NCI-H128 (cell line): ENCODE measurements around the gene ODF4.
"Not testable (repeated sequence)": the region's sequence is repeated elsewhere in the genome, so short reads cannot be mapped to it uniquely, and the experiment has no call there.

Source experiments
- DNase-seq: peaks from one replicate; lab custom pipeline; 2025; ENCODE audit not compliant: unreplicated experiment; lab: John Stamatoyannopoulos, UW

Gene ODF4

DNA sequence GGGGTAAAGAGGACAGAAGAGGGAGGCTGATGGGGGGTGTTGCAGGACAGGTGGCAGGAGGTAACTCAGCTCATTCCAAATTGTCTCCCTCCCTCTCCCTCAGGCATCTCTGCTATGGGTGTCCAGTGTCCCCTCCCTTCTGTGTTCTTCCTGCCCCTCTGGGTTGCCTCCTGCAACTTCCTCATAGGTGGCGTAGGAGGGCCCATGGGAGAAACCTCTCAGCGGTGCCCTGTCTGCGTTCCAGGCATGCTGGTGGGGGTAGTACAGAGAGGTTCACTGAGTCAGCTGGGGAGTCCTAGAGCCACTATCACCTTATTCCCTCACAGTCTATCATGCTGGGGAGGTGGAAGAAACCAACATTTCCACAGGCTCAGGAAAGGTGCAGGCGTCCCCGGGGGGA is 14.7 kb upstream of the ODF4 start:
- no peak for DNase-seq

DNA sequence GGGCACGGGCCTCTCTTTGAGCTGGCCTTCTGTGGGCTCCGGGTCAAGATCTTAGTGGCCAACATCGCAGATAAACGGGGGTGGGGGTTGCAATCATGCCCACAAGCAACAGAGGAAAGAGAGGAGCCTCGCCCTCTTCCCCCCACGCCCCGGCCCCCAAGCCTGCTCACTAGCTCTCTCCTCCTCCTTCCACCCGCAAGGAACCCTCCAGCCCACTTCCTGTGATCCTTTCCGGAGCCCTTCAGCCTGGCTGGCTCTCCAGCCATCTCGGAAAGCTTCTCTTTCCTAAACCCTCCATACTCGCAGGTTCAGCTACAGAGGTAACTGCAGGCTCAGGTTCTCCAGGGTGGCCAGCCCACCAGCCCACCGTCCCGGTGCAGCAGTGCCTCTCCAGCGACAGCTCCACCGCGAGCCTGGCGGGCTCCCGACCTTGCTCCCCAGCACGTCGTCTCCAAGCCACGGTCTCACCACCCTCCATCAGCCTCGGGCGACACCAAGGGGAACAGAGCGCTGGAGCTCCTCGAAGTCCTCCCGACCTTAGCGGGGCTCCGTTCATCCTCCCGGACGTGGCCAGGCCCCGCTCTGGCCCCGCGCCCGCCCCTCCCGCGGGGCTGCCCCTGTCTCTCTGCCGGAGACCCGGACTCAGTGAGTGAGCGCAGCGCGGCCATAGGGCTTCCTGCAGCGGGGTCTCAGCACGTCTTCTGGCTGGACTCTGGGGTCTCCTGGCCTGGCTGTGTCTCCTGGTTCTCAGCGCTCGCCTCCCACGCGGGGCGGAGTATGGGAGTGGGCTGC is 12.9 kb upstream of the ODF4 start:
- DNase-seq: no peak

DNA sequence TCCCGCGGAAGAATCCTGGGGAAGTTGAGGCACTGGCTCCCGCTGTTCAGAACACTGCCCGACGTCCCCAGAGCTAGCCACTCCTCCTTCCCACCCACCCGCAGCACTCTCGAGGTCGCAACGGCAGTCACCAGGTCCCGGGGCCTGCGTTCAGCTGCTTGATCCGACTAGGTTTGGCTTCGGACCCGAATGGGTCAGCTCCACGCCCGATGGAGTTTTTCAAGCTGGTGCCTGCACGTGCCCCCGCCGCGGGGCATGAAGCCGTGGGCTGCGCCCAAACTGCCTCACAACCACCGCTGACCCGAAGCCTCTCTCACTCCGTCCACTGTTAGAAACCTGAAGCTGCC is 12.4 kb upstream of the ODF4 start:
- no peak for DNase-seq

DNA sequence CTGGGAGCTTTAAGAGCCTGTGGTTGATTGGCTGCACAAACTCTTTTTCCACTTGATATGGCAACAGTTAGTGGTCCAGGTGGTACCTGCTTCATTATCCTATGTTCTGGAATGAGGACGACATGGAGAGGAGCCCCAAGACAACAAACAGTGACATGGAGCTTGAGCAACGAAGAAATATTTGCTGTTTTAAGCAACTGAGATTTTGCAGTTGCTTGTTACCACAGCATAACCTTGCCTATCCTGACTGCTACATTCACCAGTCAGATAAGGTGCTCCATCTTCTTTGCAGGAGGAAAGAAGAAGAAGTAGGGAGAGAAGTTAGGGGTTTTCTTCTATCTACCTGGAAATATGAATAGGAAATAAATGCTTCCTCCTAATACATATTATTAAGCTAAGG is 7.5 kb upstream of the ODF4 start:
- no peak for DNase-seq

DNA sequence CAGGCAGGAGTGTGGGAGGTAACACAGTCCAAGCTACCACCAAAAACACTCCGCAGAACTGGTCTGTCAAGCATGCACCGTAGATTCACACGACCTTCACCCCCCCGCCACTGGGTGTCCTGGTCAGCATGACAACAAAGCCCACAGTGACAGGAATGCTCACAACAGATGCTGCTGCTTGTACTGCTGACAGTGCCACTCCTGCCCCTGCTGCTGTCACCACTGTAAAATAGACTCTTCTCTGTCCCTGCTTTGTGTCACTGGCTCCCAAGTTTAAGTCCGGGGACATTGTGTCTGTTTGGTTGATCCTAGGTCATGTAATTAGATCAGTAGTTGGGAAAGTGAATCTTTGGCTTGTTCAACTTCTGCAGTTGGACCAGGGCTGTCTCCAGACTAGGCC is 7.0 kb upstream of the ODF4 start:
- no peak for DNase-seq

DNA sequence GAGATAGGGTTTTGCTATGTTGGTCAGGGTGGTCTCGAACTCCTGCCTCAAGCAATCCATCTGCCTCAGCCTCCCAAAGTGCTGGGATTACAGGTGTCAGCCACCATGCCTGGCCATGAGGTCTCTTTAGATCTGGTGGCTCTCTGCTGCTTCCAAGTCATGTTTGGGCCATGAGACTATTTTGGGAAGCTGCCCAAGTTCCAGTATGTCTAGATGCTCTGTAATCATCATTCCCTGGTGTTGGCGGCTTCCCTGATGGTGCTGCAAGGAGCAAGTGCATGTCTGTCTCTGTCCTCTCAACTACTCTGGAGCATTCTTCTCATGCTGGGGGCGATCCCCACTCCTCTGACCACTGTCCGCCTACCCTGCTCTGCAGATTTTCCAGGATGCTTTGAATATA is 6.4 kb upstream of the ODF4 start:
- DNase-seq: no peak

DNA sequence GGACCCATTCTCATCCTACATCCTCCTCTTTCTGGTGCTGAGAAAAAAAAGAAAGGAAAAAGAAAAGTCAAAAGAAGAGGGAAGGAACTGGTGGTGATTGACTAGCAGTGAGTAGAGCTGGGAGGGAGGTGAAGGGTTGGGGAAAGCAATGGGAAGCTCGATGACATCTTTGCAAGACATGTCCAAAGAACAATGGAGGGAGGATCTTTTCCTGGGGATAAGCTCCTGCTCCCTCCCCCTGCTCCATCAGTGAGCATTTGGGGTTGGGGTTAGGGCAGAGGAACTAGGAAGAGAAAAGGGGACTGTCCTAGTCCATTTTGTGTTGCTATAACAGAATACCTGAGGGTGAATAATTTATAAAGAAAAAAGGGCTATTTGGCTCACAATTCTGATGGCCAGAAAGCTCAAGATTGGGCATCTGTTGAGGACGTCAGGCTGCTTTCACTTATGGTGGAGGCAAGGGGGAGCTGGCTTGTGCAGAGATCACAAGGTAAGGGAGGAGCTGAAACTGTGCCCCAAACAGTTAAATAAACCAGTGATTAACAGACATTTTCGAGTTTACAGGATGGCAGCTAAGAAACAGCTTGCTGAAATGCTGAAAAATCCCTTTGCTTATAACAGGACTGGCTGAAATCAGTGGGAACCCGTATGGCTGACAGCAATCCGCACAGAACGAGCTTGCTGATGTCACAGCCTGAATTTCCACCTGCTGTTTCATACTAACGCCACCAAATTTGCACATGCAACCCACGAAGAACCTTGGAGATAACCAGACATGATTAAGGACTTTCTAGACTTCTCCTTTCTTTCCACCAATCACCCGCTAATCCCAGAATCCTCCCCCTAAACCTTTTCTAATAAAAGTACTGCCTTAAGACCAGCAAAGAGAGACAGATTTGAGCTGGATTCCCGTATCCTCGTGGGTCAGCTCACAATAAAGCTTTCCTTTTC is 1.6 kb upstream of the ODF4 start:
- DNase-seq: no peak

DNA sequence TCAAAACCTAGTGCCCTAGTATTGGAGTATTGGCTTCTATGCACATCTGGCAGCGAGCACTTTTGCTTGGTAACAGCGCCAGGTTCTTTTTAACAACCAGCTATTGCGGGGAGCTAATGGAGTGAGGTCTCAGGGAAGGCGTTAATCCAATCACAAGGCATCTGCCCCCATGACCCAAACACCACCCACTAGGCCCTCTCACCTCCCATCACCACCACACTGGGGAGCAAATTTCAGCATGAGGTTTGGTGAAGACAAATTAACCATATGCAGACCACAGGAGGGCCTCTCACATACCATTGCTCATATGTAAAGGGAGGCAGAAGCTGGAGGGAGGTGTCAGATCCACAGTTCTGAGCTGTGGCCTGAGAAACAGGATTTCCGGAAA is 893 bp upstream of the ODF4 start:
- DNase-seq: no peak

DNA sequence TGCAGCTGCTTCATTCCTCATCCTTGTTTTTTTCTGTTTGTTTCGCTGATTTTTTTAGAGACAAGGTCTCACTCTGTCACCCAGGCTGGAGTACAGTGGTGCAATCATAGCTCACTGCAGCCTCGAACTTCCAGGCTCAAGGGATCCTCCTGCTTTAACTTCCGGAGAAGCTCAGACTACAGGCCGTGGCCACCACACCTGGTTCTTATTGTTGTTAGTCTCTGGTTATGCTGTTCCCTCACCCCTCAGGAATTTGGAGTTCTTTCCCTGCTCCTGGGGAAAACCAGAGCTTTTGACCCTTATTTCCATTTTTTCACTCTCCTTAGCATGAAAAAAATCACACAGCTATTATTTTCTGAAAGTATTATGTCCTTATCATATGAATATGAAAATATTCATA is 1.8 kb downstream of the ODF4 start:
- no peak for DNase-seq

DNA sequence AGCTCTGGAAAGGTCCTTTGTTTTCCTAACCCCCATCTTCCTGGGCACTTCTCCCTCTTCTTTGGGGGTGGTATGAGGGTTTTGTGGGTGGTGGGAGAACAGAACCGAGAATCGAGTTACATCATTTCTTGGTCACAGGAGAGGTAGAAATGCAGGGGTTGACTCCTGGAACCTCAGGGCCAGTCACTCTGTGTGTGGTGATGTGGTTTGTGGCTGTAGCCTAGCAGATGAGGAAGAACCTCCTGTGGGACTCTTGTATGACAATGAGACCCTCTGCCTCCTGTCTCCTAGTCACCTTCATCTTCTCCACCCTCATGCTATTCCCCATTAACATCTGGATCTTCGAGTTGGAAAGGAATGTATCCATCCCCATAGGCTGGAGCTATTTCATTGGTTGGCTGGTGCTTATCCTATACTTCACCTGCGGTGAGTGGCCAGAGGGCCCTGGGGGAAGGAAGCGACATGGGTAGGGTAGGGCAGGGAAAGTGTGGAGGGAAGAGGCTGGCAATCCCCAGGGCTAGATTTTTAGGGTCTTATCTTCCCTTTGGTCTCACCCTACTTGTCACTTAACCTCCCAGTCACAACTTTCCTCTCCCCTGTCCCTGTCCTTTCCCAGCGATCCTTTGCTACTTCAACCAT is 5.5 kb downstream of the ODF4 start:
- DNase-seq: no peak

DNA sequence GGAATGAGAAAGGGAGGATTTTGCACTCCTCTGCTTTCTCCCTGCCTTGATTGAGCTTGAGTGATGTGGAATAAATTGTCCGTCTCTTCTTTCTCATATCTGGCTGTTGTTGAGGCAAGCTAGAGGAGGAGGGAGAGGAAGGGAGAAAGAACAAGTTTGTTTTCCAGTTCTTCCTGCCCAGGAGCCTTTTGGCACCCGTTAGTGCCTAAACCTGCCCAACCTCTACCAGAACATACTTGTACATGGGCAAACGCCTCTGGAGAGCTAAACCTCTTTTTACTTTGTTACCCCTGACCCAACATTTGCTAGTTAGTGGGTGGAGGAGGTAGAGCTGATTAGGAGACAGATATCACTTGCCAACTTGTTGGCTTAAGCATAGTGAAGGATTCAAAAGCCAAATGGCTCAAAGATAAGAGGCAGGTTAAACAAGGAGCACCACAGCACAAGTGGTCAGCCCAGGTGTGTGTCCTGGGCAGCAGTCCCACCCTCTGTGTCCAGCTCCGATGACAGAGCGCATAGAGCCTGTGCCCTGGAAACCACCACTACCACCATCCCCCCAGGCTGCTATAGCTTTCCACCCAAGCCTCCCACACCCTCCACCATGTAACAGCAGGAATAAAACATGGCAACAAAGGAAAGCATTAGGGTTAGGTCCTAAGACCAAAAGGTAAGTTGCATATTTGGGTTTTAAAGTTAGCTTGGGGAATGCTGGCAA is 6.5 kb downstream of the ODF4 start:
- DNase-seq: no peak

DNA sequence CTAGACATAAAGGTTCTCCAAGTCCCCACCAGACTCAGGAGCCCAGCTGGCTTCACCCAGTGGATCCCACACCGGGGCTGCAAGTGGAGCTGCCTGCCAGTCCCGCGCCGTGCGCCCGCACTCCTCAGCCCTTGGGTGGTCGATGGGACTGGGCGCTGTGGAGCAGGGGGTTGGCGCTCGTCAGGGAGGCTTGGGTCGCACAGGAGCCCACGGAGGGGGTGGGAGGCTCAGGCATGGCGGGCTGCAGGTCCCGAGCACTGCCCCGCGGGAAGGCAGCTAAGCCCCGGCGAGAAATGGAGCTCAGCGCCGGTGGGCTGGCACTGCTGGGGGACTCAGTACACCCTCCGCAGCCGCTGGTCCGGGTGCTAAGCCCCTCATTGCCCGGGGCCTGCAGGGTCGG is 7.4 kb downstream of the ODF4 start:
- DNase-seq: not testable (repeated sequence)

DNA sequence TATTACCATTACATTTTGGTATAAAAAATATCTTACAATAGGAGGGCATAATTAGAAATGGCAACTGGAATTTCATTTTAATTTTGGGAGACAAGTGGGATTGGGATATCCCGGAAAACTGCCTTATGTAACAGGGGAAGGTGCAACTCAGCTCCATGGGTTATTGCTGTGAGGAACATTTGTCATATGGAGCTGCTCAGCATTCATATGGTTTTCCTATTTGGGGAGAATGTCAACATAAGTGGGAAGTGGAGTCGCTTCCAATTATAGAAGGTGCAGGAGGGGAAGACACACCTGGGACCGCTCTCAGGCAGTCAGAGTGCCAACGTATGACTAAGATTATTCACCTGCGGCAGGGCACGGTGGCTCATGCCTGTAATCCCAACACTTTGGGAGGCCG is 10.7 kb downstream of the ODF4 start:
- DNase-seq: no peak

DNA sequence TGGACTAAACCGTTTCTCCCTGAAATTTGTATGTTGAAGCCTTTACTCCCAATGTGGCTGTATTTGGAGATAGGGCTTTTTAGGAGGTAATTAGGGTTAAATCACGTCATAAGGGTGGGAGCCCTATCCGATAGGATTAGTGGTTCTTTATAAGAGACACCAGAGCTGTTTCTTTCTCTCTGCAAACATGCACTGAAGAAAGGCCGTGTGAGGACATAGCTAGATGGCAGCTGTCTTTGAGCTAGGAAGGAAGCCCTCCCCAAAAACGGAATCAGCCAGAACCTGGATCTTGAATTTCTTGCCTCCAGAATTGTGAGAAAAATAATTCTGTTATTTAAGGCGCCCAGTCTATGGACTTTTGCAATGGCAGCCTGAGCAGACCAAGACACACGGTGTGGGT is 14.1 kb downstream of the ODF4 start:
- no peak for DNase-seq

DNA sequence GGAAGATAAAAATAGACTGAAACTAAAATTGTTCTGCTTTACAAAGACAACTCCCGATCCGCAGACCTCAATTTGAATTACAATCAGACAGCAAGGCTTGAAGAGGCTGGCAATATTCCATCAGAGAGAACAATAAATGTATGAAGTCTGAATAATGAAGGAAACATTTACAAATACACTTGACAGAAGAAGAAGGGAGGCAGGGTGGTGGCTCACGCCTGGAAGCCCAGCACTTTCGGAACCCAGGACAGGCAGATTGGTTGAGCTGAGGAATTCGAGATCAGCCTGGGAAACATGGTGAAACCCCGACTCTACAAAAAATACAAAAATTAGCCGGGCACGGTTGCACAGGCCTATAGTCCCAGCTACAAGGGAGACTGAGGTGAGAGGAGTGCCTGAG is 14.6 kb downstream of the ODF4 start:
- DNase-seq: no peak

DNA sequence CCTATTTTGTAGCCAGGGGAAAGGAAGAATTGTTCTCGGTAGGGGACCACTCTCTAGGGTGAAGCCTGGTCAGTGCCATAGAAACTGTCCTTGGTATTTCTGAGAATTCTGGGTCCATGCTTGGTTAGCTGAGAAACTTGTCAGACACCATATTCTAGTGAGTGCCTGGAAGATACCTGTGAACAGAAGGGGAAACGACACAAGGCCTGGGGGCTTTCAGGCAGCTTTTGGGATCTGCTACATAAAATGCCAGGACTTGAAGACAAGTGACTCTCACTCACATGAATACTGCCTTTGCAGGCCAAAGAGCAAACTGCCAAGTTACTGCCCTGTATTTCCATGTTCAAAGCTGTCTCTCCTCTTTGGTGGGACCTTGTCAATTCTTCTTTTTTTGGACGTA is 18.3 kb downstream of the ODF4 start:
- DNase-seq: no peak

DNA sequence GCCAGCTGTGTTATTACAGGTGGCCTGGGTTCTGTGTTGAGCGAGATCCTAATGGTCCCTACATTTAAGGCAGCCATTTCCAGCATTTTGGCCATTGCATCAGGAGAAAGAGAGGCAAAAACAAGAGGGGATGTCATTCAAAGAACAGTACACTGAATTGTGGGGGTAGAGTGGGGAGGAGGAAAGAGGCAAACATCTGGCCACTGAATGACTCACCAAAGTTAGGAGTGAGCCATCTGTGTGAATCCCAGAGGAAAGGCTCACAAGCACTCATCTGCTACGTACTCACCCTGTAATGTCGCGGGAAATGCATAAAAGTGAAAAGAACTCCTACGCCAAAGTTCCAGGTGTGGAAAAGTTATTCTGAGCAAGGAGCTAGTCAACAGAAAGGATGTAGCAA is 20.1 kb downstream of the ODF4 start:
- no peak for DNase-seq

DNA sequence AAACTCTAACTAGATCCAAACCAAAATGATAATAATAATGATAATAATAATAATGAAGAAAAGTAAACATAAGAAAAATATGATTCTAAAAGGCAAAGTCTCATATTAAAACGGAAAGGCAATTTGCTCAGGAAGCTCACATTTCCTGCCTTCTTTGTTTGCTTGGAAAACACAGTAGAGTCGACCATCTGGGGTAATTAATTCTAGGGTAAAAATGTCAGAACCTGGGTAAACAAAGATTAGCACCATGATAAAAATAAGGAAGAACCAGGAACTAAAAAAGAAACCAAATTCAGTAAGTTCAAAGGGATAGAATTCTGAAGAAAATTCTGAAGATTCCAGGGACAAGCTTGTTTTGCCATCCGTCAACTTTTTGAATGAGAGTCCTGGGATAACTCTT is 20.6 kb downstream of the ODF4 start:
- DNase-seq: no peak

DNA sequence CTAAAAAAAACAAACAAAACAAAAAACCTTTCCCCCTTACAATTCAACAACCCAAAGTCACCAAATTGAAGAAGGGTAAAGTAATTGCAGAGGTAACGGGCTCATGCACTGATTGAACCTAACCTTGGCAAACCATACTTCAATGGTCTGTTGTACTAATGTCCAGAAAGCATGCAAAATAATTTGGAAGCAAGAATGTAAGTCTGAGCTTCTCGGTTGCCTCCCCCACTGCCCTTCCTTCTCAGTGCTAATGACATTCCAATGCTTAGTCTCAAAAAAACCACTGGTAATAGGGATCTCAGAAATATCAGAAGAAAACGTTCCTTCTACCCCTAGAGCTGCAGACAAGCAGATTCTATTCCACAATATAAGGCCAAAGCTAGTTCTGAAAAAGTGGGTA is 21.1 kb downstream of the ODF4 start:
- DNase-seq: no peak

DNA sequence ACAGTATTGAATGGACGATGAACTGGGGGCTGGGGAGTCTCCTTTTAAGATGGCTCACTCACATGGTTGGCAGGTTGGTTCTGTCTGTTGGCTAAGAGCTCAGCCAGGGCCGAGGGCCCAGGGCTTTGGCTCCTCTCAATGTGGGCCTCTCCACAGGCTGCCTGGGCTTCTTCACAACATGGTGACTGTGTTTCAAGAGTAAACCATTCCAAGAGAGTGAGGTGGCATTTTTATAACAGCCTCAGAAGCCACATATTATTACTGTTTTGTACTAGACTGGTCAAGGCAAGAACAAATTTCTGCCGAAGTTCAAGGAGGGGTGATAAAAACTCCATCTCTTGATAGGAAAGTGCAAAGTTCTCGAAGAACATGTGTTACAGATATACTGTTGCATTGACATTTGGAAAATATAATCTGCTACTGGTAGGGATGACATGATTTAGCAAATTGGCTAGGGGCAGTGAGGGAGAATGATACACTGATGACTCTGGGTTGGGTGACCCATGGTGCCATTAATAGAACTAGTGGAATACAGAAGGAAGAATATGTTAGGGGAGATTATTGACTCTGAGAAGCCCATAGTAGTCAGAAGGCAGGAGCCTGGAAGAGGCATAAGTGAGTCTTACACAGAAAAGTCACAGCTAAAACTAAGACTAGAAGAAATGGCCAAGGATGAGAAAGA is 23.2 kb downstream of the ODF4 start:
- no peak for DNase-seq

DNA sequence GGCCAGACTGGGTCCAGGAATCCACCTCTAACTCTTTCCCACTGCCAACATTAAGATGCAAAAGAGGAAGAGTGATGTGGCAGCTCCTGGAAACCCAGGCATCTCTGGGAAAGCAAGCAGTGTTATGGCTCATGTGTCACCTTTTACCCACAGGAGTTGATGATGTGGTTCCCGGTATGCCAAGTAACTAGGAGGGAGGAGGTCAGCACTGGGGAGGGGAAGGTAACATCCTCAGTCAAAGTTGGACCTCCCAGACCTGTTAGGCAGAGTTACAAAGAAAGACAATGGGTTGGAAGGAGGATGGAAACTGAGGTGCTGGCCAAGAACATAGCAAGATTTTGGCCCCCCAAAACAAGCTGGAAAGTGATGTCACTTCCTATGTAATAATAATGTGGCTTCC is 25.5 kb downstream of the ODF4 start:
- DNase-seq: no peak
